ENCODE results near the gene CFAP61.

Gene CFAP61

GRCh38 chr20:20312562-20312961, 260.2 kb downstream of the CFAP61 start:
- no peak overlapping the region for H3K27ac ChIP-seq (ENCODE audit: low read depth, low read length)
- H3K4me2 ChIP-seq (ENCODE audit: low read depth, low read length, poor library complexity, severe bottlenecking), result no peak overlapping the region
- TF ChIP-seq CTCF (IDR thresholded peaks at IDR 0.05; ENCODE audit: insufficient read depth, low read length, poor library complexity, severe bottlenecking) (no peak), EZH2phosphoT487 (conservative IDR thresholded peaks at IDR 0.05; ENCODE audit: low read length) (no peak)
- no peaks in the 10 kb centered on the region for H3K79me2 ChIP-seq (ENCODE audit: insufficient read depth, low read length)
- no peaks in the 10 kb centered on the region for H3K36me3 ChIP-seq (ENCODE audit: low read length)
- no peaks in the 10 kb centered on the region for H3K9me2 ChIP-seq (replicated peaks; ENCODE audit: insufficient read depth, low read length)
- no peaks in the 10 kb centered on the region for H3K27me3 ChIP-seq (ENCODE audit: low read length)
- no peaks in the 10 kb centered on the region for H4K20me1 ChIP-seq (ENCODE audit: low read depth, low read length)
- H2AFZ ChIP-seq (ENCODE audit: low read depth, low read length, severe bottlenecking), result no peak overlapping the region
- no peaks in the 10 kb centered on the region for H3F3A ChIP-seq (ENCODE audit: insufficient read depth)
- H3K9me3 ChIP-seq (ENCODE audit: insufficient read depth, low read length), result no peaks in the 10 kb centered on the region
- no peak overlapping the region for H3K9ac ChIP-seq (ENCODE audit: low read length)
- no peak overlapping the region for H3K4me3 ChIP-seq (ENCODE audit: insufficient read depth, low read length, poor library complexity, severe bottlenecking)

- Histone ChIP-seq H3K9ac (ENCODE audit: low read length) (no peak overlapping the region), H3K27me3 (ENCODE audit: low read length) (no peaks in the 10 kb centered on the region), H2AFZ (ENCODE audit: low read depth, low read length, severe bottlenecking) (no peak overlapping the region), H3K36me3 (ENCODE audit: low read length) (no peaks in the 10 kb centered on the region), H3K9me2 (replicated peaks; ENCODE audit: insufficient read depth, low read length) (no peaks in the 10 kb centered on the region), H4K20me1 (ENCODE audit: low read depth, low read length) (no peaks in the 10 kb centered on the region), H3K79me2 (ENCODE audit: insufficient read depth, low read length) (no peaks in the 10 kb centered on the region), H3K27ac (ENCODE audit: low read depth, low read length) (no peak overlapping the region), H3K9me3 (ENCODE audit: insufficient read depth, low read length) (no peaks in the 10 kb centered on the region), H3K4me3 (ENCODE audit: insufficient read depth, low read length, poor library complexity, severe bottlenecking) (no peak overlapping the region), H3K4me2 (ENCODE audit: low read depth, low read length, poor library complexity, severe bottlenecking) (no peak overlapping the region), H3F3A (ENCODE audit: insufficient read depth) (no peaks in the 10 kb centered on the region)
- TF ChIP-seq CTCF (IDR thresholded peaks at IDR 0.05; ENCODE audit: insufficient read depth, low read length, poor library complexity, severe bottlenecking), result no peak
- no peak for TF ChIP-seq EZH2phosphoT487 (conservative IDR thresholded peaks at IDR 0.05; ENCODE audit: low read length)
Observed at GRCh38 chr20:20317195-20317594, 264.9 kb downstream of the CFAP61 start.

GRCh38 chr20:20317621-20318364, 265.5 kb downstream of the CFAP61 start:
- H3F3A ChIP-seq (ENCODE audit: insufficient read depth), result no peaks in the 10 kb centered on the region
- no peaks in the 10 kb centered on the region for H3K9me3 ChIP-seq (ENCODE audit: insufficient read depth, low read length)
- no peaks in the 10 kb centered on the region for H3K79me2 ChIP-seq (ENCODE audit: insufficient read depth, low read length)
- no peak overlapping the region for H3K4me2 ChIP-seq (ENCODE audit: low read depth, low read length, poor library complexity, severe bottlenecking)
- no peak overlapping the region for H3K4me3 ChIP-seq (ENCODE audit: insufficient read depth, low read length, poor library complexity, severe bottlenecking)
- H3K27me3 ChIP-seq (ENCODE audit: low read length), result no peaks in the 10 kb centered on the region
- no peaks in the 10 kb centered on the region for H4K20me1 ChIP-seq (ENCODE audit: low read depth, low read length)
- no peak overlapping the region for H2AFZ ChIP-seq (ENCODE audit: low read depth, low read length, severe bottlenecking)
- H3K27ac ChIP-seq (ENCODE audit: low read depth, low read length), result no peak overlapping the region
- H3K9me2 ChIP-seq (replicated peaks; ENCODE audit: insufficient read depth, low read length), result no peaks in the 10 kb centered on the region
- no peaks in the 10 kb centered on the region for H3K36me3 ChIP-seq (ENCODE audit: low read length)
- no peak overlapping the region for H3K9ac ChIP-seq (ENCODE audit: low read length)
- TF ChIP-seq CTCF (IDR thresholded peaks at IDR 0.05; ENCODE audit: insufficient read depth, low read length, poor library complexity, severe bottlenecking) (no peak), EZH2phosphoT487 (conservative IDR thresholded peaks at IDR 0.05; ENCODE audit: low read length) (no peak)
